Peyer's patch (tissue), 4 donors: ENCODE data around the gene KATNAL2.
"Not testable (repeated sequence)": the region's sequence is repeated elsewhere in the genome, so short reads cannot be mapped to it uniquely, and the experiment has no call there.

ENCODE experiments used
- CTCF ChIP-seq, 6 experiments: fragments of 450-650 bp in 4 of 6; fragments of 200-600 bp in 2 of 6; sonication (generic) in 1 of 6; IDR thresholded peaks; one replicate each; pipeline ENCODE4 v1.5.1; 2017 to 2019; ENCODE audit warnings: antibody characterized with exemption in 6 of 6, mild to moderate bottlenecking in 3 of 6, moderate library complexity in 1 of 6
- POLR2A ChIP-seq, 2 donors: fragments of 450-650 bp; IDR thresholded peaks; one replicate each; pipeline ENCODE4 v1.5.1; 2017; ENCODE audit warnings: antibody characterized with exemption in 2 of 2, mild to moderate bottlenecking in 2 of 2, moderate library complexity in 2 of 2

DNA sequence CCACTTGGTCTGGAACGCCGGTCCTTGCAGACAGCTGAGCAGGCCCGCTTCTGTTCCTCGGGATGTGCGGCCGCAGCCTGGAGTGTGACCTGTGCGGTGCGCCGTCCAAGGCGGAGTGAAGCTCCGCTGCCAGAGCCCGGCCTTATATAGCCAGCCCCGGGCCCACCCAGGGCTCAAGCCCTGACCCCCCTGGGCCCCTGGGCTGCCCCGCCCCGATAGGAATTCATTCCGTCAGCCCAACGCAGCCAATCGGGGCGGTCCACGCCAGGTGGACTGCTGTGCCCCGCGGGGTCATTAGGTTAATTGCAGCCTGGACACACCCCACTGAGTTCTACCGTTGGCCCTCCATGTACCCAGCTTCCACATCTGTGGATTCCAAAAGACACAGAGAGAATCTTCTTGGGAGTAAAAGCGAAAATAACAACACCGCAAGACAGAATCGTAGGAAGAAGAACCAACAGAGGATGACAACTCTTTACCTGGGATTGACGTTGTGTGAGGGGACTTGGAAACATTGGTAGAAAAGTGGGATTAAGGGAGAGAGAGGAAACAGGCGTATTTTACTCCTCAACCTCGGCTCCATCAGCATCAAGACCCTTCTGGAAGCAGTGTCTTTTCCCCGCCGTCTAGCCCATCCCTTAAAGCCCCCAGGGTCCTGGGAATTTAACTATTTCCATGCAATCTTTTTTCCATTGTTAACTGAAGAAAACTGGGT is 47.3 kb downstream of the KATNAL2 start:
- TF ChIP-seq CTCF, POLR2A (IDR thresholded peaks at IDR 0.05): not testable (repeated sequence)
